GM12891 (cell line): Measurements from ENCODE around the gene KCNIP2.

Experiments used
- POLR2A ChIP-seq: IDR thresholded peaks from 2 replicates; pipeline ENCODE4 v1.6.1; 2011; ENCODE audit warnings: low read depth, low read length, control low read depth
- POLR2AphosphoS5 ChIP-seq: IDR thresholded peaks from 2 replicates; pipeline ENCODE4 v1.6.1; 2011; ENCODE audit warnings: low read depth, low read length, control low read depth
- POU2F2 ChIP-seq: IDR thresholded peaks from 2 replicates; pipeline ENCODE4 v1.6.1; 2011; ENCODE audit warnings: low read depth, mild to moderate bottlenecking, control low read depth, low read length, moderate library complexity
- TAF1 ChIP-seq: IDR thresholded peaks from 2 replicates; pipeline ENCODE4 v1.6.1; 2011; ENCODE audit warnings: low read depth, low read length, control low read depth

DNA sequence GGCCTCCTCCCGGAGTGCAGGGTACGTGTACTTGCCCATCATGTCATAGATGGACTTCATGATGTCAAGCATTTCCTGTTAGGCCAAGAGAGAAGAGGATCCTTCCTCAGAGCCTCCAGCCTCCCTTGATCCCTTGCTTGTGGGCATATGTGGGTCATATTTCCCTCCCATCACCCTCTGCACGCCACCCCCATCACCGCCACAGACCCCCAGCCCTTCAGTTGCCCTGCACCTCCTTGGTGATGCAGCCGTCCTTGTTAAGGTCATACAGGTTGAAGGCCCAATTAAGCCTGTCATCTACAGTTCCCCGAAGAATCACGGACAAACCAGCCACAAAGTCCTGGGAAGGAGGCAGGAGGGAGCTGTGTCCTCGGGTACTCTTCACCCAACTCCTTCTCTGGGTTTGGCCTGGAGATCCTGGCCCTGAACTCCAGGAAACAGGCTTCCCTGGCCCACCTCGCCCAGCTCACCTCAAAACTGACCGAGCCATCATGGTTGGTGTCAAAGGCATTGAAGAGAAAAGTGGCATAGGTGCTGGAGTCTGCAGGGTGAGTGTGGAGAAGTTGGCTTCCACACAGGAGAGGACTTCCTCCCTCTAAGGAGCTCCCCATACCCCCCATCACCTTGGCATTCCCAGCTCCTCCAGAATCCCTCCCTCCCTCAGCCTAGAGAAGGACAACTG lies 15.5 kb downstream of the KCNIP2 start:
- TF ChIP-seq POLR2AphosphoS5 (no peak), POLR2A (no peak), POU2F2 (no peak), TAF1 (no peak)
